Measurements from ENCODE around the gene SP2.

DNA sequence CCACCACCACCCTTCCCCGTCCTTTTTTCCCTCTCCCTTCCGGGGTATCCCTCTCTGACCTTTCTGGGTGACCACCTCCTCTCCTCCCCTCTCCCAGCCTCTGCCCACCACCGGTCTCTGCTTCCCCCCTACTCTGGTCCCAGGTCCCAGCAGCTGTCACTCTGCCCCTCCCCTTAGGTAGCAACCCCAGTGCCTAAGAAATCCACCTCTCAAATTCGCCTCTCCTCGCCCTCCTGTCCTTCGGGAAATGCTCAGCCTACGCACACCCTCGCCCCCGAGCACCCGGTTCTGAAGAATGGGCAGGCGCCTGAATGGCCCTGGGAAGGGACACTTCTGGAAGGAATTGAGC lies 44.3 kb upstream of the SP2 start:
- TF ChIP-seq, protein P1, sequence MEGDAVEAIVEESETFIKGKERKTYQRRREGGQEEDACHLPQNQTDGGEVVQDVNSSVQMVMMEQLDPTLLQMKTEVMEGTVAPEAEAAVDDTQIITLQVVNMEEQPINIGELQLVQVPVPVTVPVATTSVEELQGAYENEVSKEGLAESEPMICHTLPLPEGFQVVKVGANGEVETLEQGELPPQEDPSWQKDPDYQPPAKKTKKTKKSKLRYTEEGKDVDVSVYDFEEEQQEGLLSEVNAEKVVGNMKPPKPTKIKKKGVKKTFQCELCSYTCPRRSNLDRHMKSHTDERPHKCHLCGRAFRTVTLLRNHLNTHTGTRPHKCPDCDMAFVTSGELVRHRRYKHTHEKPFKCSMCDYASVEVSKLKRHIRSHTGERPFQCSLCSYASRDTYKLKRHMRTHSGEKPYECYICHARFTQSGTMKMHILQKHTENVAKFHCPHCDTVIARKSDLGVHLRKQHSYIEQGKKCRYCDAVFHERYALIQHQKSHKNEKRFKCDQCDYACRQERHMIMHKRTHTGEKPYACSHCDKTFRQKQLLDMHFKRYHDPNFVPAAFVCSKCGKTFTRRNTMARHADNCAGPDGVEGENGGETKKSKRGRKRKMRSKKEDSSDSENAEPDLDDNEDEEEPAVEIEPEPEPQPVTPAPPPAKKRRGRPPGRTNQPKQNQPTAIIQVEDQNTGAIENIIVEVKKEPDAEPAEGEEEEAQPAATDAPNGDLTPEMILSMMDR (IDR thresholded peaks at IDR 0.05 in 2 of 3, conservative IDR thresholded peaks at IDR 0.05 in 1 of 3; ENCODE audit: borderline replicate concordance in 1 of 3, insufficient read depth in 1 of 3, low read depth in 2 of 3, low read length in 2 of 3), result no peak
- TF ChIP-seq RAD21 (IDR thresholded peaks at IDR 0.05; ENCODE audit: low read depth) (no peak), POLR2AphosphoS5 (IDR thresholded peaks at IDR 0.05; ENCODE audit: low read depth, low read length) (no peak), CBX3 (IDR thresholded peaks at IDR 0.05; ENCODE audit: low read depth) (no peak), POLR2A (IDR thresholded peaks at IDR 0.05; ENCODE audit: borderline replicate concordance, extremely low read depth, insufficient read depth, insufficient read length) (no peak), ZNF274 (IDR thresholded peaks at IDR 0.05; ENCODE audit: low read depth, low read length) (no peak), FOSL1 (IDR thresholded peaks at IDR 0.05; ENCODE audit: low read depth) (no peak), SIN3A (IDR thresholded peaks at IDR 0.05; ENCODE audit: low read depth) (no peak), TCF7L2 (IDR thresholded peaks at IDR 0.05; ENCODE audit: borderline replicate concordance, extremely low read depth, insufficient read depth, insufficient read length) (no peak), SP1 (IDR thresholded peaks at IDR 0.05; ENCODE audit: low read depth) (no peak), JUND (IDR thresholded peaks at IDR 0.05) (no peak)
- TF ChIP-seq, protein P2, sequence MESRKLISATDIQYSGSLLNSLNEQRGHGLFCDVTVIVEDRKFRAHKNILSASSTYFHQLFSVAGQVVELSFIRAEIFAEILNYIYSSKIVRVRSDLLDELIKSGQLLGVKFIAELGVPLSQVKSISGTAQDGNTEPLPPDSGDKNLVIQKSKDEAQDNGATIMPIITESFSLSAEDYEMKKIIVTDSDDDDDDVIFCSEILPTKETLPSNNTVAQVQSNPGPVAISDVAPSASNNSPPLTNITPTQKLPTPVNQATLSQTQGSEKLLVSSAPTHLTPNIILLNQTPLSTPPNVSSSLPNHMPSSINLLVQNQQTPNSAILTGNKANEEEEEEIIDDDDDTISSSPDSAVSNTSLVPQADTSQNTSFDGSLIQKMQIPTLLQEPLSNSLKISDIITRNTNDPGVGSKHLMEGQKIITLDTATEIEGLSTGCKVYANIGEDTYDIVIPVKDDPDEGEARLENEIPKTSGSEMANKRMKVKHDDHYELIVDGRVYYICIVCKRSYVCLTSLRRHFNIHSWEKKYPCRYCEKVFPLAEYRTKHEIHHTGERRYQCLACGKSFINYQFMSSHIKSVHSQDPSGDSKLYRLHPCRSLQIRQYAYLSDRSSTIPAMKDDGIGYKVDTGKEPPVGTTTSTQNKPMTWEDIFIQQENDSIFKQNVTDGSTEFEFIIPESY (IDR thresholded peaks at IDR 0.05; ENCODE audit: extremely low read depth, insufficient replicate concordance, low read length), result no peak
